HG02973 (cell line): ENCODE data around the gene CNGA1.

Source experiments
- ATAC-seq: cut with Tn5 transposase; IDR thresholded peaks from one replicate; pipeline ENCODE4 v1.9.1; 2021; ENCODE audit warnings: moderate library complexity; ENCODE audit not compliant: unreplicated experiment

The CNGA1 gene

GRCh38 chr4:47914220-47914925, 102.1 kb downstream of the CNGA1 start, which contains the start of gene NFXL1:
TSS of gene NFXL1 (minus strand) at chr4:47914583. CDS start at chr4:47914203, 380 bp downstream.
- ATAC-seq: peak; percentile 96

- peak; percentile 24 for ATAC-seq
These were observed 102.6 kb downstream of the CNGA1 start for GRCh38 chr4:47913861-47914219.

GRCh38 chr4:47913330-47913729, 103.2 kb downstream of the CNGA1 start:
- no peak for ATAC-seq

DNA sequence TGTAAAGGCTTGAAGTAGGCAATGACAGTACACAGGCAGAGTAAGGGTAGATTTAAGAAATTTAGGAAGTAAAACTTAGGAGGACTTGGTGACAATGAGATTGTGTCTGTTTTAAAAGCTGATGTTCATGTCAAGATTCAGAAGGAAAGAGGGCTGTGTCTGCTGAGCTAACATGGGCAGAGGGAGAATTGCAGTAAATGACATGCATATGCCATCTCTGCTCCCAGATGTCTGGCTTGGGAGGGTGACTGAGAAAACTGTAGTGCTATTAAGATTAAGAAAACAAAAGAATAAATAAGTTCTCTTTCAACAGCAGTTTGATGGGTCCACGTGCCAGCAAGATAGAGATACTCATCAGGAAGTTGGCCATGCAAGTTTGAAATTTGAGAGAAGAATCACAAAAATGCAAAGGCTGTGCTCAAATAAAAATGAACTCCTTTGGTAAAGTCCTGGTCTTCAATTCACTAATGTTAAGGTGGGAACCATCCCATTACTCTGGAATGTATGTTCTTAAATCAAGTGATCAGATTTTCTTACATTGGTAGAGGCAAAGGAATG, 109.3 kb downstream of the CNGA1 start:
- ATAC-seq: no peak

DNA sequence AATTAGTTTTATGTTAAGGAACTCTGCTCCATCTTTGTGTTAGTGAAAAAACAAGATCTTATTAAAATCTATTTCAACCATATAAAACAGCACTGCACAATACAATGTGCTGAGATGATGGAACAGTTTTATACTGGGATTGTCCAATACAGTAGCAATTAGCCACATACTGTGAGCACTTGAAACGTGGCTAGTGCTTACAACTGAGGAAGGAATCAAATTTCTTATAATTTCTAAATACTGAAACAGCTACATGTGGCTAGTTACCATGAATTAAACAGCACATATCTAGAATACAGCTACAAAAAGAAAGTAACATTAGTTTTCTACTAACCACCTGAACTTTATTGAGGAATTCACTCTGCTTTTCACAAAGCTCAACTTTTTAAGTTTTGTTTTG, 116.8 kb downstream of the CNGA1 start:
- no peak for ATAC-seq

- ATAC-seq: no peak
These were observed 124.6 kb downstream of the CNGA1 start for GRCh38 chr4:47891928-47892327.
